Left colon (tissue), 2 donors: ENCODE measurements around the gene MPRIP. TPM values are rescaled to one million over a fixed set of nuclear protein-coding genes. Genes with fewer than 3 reads are reported as not detected.

Experiments used
- ATAC-seq: fragments of 200-7000 bp; cut with Tn5 transposase; one replicate; pipeline ENCODE4 v1.9.1; 2020; ENCODE audit warnings: mild to moderate bottlenecking, moderate library complexity
- DNase-seq, 2 donors: peaks; one replicate each; pipeline ENCODE4 v3.0.0-alpha.2; 2020
- intact Hi-C, 2 donors: fragments of 100-400 bp; cut with DNase I in 1 of 2; cut with micrococcal nuclease in 1 of 2; formaldehyde crosslinking; loops; one replicate each; pipeline versions ENCODE4 v1.11.2 to v1.14.0; 2022; cut with DNase I, micrococcal nuclease
- total RNA-seq, 2 donors: library from RNA; stranded (reverse); fragmentation: NEBNext Ultra II Directional; extraction: Animal tissue kit (Norgen Biotek cat#: 25700); gene quantifications; one replicate each; pipeline ENCODE4 v1.2.1, GENCODE V29; 2021
- donor health status: DM: no; HTN: no; CAD: no.
- donor health status: DM: yes; HTN: yes; CAD: no.

MPRIP gene
- total RNA-seq, 2 donors from 2014 or later: 160 to 169 TPM

- peak; percentile 84 for ATAC-seq
- intact Hi-C loops: no loop called here
Measured at GRCh38 chr17:17109907-17110306, 67.7 kb downstream of the MPRIP start.

DNA sequence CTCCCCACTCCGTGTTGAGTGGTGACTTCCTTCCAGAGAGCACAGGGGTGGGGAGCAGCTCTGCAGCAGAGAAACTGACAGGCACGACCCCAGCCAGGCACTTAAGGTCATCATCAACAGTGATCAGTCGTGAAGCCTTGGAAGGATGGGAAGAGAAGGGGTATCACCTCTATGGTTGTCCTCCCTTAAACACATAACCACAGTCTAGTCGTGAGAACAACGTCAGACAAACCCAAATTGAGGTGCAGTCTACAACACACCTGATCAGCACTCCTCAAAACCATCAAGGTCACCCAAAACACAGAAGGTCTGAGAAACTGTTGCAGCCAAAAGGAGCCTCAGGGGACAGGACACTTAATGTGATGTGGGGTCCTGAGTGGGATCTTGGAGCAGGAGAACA is 68.3 kb downstream of the MPRIP start:
- intact Hi-C loops: no loop called here
- DNase-seq (no peak), ATAC-seq (no peak)

More at GRCh38 chr17:17109907-17110306, 67.7 kb downstream of the MPRIP start:
- peak; percentile 88 to 93 for DNase-seq

DNA sequence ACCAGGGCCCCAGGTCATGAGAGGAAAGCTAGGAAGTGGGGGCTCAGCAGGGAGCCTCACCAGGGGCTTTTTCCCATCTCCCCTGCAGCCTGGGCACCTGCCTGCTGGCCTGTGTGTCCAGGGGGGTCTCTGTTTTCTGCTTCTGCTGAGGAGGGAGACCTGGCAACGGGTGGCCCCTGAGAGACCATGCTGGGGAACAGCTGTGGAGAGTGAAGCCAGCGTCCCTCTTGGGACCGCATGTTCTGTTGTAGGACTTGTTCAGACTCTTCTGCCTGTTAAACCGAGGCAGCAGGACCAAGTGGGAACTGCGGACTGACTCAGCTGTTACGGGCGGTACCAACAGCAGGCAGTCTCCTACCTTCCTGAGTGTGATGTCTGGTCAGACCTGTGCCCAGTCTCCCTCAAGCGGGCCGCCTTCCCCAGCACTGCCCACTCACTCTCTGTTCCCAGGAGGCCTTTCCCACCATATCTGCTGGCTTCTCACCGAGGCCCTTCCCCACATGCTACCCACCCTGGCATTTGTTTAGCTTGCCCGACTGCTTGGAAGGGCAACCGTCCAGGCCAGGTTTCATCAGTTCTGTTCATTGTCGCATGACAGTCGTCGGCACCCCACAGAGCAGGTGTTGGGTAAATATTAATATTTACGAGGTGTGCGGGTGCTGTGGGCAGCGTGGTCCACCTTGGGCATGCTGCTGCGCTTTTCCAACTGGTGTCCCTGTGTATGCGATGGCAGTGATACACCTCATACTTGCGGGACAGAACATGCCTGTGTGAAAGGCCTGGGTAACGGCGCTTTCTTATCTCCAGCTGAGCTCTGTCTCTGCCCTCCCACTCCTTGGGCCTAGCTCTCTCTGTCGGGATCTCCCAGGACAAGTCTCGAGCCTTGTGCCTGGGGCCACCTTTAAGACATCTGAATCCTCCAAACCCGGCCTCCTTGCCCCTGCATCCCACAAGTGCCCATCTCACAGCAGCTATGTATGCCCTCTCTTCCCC is 69.4 kb downstream of the MPRIP start:
- DNase-seq (no peak), ATAC-seq (no peak)
- intact Hi-C loops: no loop called here

DNA sequence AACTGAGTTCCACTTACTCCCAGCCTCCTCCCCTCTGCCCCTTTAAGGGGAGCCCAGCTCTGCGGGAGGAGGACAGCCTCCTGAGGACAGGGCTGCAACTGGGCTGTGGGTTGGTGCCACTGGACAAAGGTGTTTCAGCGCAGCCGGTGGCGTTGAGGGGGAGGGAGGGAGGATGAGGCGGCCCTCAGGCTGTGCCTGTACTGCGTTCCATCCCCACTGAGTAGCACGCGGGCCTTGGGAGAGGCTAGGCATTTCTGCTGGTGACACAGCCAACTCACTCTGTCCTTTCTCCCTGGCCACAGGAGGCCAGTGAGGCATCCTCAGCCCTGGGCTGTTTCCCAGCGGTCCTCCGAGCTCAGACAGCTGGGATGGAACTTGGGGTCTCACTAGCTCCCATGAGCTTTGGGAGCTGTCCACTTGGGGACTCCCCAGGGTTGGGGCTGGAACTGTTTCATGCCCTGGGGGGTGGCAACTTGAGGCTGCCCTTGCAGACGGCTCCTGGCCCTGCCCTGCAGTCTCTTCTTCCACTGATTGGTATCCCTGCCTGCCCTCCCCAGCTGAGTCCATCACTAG is 70.5 kb downstream of the MPRIP start:
- intact Hi-C loops: no loop called here
- no peak for DNase-seq
- ATAC-seq: no peak

DNA sequence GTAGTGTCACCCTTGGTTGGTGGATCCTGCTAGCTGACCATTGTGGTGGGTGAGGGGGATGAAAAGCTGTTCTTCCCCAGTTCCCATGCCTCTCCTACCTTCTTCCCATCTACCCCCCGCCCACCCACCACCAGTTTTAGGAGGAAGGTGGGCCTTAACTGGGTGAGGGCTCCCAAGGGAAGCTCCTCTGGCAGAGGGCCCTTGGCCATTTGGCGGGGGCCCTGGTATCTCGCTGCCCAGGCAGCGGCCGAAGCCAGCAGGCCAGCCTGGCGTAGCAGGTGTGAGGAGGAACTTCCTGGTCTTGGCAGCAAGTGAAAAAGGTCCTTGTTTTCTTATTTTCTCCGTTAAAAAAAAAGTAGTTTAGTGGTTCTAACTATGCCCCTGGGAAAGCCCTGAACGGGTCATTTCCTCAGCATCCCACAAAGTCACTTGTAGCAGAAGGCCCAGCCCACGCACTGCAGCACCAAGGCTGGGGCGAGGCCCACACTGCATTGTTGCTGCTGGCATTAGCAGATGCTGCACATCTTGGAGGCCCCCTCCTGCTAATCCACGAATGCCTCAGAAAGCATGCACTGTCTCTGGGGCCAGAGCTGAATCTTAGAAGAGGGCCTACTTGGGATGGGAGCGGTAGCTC is 72.5 kb downstream of the MPRIP start:
- ATAC-seq: no peak
- DNase-seq: no peak
- intact Hi-C loops: no loop called here

- ATAC-seq: no peak
- DNase-seq: no peak
- intact Hi-C loops: no loop called here
Measured at GRCh38 chr17:17115620-17116019, 73.4 kb downstream of the MPRIP start.

- intact Hi-C loops: no loop called here
- DNase-seq: no peak
- ATAC-seq: no peak
Measured at GRCh38 chr17:17116406-17116805, 74.1 kb downstream of the MPRIP start.

- intact Hi-C loops: no loop called here
- ATAC-seq: no peak
- no peak for DNase-seq
Measured at GRCh38 chr17:17117923-17118322, 75.7 kb downstream of the MPRIP start.

DNA sequence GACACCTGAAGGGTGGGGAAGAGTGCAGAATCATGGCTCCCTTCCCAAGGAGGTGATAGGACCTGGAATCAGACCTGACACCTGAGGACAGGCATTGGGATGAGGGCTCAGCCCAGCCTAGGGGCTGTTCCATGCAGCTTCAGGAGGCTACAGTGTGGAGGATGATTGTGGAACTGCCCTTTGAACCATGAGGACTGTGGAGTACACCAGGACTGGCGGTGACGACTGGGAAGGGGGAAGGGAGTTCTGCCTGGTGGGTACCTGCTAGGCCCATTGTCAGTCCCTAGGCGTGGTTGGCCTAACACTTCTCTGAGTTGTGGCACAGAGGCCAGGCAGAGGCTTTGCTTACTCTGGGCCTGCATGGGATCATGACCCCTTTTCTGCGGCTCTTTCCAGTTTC is 76.1 kb downstream of the MPRIP start:
- DNase-seq (peak in 1 of 2 donors; percentile 35), ATAC-seq (peak; percentile 52)
- intact Hi-C loops: no loop called here

DNA sequence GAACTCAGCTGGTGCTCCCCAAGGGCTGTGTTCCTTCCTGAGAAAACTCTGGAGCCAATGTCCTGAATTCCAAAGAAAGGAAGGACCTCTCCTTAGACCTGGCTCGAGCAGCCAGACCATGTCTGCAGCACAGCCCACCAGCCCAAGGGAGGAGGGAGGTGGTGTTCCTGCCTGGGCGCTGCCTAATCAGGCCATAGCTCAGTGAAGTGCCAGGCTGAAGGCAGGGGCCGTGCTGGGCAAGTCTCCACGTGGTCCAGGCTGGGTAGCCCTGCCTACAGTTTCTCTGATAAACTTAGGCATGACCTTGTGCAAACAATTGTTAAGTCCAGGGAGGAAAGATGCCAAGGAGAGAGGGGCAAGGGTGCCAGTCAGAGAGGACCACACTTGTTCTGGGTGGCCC is 76.8 kb downstream of the MPRIP start:
- DNase-seq (peak; percentile 55 to 62), ATAC-seq (peak; percentile 54)
- intact Hi-C loops: no loop called here

- DNase-seq: peak; percentile 59 to 72
- peak; percentile 72 for ATAC-seq
- intact Hi-C loops: no loop called here
Measured at GRCh38 chr17:17119533-17119932, 77.3 kb downstream of the MPRIP start.

DNA sequence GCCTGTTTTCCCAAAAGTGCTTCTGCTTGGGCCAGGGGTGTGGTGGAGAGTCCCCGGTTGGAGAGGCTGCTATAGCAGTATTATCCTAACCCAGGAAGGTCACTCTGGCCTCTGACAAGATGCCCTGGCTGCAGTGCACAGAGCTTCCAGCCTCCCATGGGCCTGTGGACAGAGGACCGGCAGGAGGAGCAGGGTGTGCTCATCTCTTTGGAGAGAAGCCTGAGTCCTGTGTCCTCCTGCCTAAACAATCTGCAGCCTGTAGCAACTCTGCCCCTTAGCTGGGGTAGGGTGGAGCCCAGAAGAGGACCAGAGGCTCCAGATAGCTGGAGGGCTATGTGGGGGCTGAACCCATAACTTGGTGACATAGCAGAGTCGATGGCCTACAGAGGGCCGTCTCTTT is 78.0 kb downstream of the MPRIP start:
- DNase-seq (peak in 1 of 2 donors; percentile 18), ATAC-seq (no peak)
- intact Hi-C loops: loop anchor here in 1 of 2 donors (10.0 kb wide), 1 partner anchor 115 kb away; no protein-coding TSS in a partner anchor

- intact Hi-C loops: loop anchor here in 1 of 2 donors (10.0 kb wide), 1 partner anchor 116 kb away; no protein-coding TSS in a partner anchor
- ATAC-seq (peak; percentile 8), DNase-seq (no peak)
Measured at GRCh38 chr17:17120701-17121100, 78.4 kb downstream of the MPRIP start.

- intact Hi-C loops: loop anchor here in 1 of 2 donors (10.0 kb wide), 1 partner anchor 116 kb away; no protein-coding TSS in a partner anchor
- DNase-seq: no peak
Measured at GRCh38 chr17:17121162-17121561, 78.9 kb downstream of the MPRIP start.

GRCh38 chr17:17122781-17123483 is 80.7 kb downstream of the MPRIP start:
- DNase-seq: no peak
- intact Hi-C loops: loop anchor here in 1 of 2 donors (10.0 kb wide), 1 partner anchor 118 kb away; no protein-coding TSS in a partner anchor

More at GRCh38 chr17:17121162-17121561, 78.9 kb downstream of the MPRIP start:
- peak; percentile 78 for ATAC-seq

DNA sequence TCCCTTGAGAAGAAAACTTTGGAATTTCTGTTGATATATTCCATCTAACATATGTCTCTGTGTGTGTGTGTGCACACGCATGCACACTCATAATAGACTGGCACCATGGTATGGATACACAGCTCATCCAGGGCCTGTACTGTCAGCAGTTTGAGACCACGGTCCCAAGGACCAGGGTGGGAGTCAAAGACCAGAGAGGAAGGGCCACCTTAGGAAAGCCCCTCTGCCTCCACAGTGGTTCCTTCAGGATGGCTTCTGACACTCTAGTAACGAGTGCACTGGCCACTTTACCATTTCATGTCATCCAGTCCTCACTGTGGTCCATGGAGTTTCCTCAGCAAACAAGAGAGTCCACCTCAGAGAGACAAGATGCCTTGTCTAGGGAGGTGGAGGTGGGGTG is 82.1 kb downstream of the MPRIP start:
- intact Hi-C loops: loop anchor here in 1 of 2 donors (10.0 kb wide), 1 partner anchor 120 kb away; no protein-coding TSS in a partner anchor
- ATAC-seq (no peak), DNase-seq (no peak)

More at GRCh38 chr17:17122781-17123483, 80.7 kb downstream of the MPRIP start:
- ATAC-seq: no peak

- DNase-seq (no peak), ATAC-seq (no peak)
- intact Hi-C loops: loop anchor here in 1 of 2 donors (10.0 kb wide), 1 partner anchor 121 kb away; no protein-coding TSS in a partner anchor
Measured at GRCh38 chr17:17125136-17126084, 83.2 kb downstream of the MPRIP start.
